ENCODE measurements around the gene FLAD1.

FLAD1 gene

DNA sequence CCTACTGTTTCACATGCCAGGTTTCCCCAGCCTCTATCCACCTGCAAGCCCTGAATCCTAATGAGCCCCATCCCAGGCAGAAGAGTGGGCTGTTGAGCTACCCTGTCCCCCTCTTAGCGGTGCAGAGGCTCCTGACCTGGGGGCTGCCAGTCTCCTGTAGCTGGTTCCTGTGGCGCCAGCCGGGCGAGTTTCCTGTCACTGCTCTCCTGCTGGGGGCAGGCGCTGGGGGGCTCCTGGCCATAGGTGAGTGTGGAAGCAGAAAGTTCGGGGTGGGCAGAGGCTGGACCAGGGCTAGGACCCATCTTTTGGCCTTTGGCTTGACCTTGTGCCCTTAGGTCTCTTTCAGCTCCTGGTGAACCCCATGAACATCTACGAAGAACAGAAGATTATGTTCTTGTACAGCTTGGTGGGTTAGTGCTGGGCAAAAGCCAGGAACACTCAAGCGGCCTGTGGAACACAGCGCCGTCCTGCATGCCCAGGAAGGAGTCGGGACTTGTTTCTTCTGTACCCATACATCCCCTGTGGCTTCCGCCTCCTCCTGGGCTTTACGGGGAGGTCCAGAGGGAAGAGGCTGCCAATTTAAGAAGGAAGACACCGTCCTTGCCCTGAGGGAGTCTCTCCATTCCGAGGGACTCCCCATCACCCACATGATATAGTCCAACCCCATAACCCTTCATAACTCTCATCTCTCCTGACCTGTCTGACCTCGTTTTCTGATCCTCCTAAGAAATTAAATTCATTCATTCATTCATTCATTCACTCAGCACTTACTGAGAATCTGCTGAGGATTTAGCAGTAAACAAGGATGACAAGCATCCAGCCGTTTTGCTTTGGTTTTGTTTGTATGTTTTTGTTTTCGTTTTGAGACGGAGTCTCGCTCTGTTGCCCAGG is 51.4 kb downstream of the FLAD1 start:
- no peak for DNase-seq (ENCODE audit: low read depth in 1 of 2, low spot score in 1 of 2)

DNA sequence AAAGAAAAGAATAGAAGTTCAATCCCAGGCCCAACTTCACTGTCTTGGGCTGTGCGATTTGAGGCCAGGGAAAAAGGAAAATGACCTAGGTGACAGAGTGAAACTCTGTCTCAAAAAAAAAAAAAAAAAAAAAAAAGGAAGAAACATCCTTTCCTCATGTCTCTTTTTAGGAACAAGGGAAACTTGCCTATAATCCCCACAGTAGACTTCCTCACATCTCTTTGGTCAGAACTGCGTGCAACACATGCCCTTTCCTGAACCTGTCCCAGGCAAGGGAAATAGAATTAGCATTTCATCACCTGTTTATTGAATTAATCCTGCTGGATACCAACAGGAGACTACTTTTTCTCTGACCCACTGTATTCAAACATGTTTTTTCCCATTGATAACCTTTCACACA is 52.8 kb downstream of the FLAD1 start:
- no peak for DNase-seq (ENCODE audit: low read depth in 1 of 2, low spot score in 1 of 2)

GRCh38 chr1:155037043-155037442 is 53.9 kb downstream of the FLAD1 start:
- DNase-seq (ENCODE audit: low read depth in 1 of 2, low spot score in 1 of 2): no peak

DNA sequence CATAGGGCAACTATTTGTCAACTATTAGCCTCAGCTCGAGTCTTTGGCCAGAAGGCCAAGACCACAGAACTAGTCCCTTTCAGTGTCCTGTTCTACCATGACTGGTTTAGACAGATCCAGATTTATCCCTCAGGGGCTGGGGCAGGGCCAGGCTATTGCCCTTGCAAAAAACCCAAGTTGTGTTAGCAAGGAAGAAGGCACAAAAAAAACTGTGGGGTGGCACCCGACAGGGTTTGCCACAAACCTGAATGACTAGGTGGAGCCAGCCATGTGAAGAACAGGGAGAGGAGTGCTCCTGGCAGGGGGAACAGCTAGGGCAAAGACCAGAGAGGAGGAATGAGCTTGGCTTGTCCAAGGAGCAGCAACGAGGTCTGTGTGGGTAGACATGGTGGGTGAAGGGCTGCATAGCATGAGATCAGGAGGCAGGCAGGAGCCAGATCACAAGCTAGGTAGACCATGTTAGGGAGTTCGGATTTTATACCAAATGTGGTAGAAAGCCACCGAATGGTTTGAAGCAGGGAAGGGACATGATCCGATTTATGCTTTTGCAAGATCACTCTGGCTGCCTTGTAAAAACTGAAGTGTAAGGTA is 54.8 kb downstream of the FLAD1 start:
- no peak for DNase-seq (ENCODE audit: low read depth in 1 of 2, low spot score in 1 of 2)

DNA sequence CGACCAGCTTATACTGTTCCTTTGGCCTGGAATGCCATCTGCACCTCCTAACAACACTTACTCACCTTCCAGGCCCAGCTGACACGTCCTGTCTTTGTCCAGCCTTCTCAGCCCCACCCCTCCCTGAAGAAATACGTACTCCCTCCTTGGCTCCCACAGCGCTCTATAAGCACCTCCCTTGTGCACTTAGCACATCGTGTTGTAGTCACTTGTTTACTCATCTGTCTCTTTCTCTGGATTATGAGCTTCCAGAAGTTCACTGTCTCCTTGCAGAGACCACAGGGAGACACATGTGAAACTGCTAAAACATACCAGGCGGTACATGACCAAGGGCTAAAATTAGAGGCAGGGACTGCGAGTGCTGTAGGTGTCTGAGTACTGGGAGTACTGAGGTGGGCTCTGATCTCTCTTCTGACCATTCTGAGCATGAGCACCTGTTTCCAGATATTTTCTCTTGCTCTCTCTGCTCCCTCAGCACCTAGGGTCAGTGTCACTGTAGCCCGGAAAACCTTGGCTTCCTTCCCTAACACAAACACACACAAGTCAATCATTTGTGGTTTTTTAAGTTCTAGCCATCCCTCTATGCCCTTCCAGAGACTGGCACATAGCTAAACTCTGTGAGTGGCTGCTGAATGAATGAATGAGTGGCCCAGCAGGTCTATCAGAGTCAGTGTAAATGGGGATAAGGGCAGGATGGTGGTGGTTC is 55.6 kb downstream of the FLAD1 start:
- no peak for DNase-seq (ENCODE audit: low read depth in 1 of 2, low spot score in 1 of 2)

DNA sequence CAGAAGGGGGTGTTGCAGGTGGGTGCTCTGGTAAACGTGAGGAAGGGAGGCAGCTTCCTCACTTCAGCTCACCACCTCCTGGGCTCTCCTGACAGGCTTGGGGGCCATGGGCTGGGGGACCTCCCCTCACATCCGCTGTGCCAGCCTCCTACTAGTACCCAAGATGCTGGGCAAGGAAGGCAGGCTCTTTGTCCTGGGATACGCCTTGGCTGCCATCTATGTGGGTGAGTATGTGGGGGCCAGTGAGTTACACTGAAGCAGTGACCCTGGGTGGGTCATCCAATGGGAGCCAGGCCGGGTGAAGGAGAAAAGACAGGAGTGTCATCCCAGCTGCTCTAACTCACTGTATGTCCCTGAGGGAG is 56.1 kb downstream of the FLAD1 start:
- no peak for DNase-seq (ENCODE audit: low read depth in 1 of 2, low spot score in 1 of 2)

- no peak for DNase-seq (ENCODE audit: low read depth in 1 of 2, low spot score in 1 of 2)
Measured at GRCh38 chr1:155040358-155041093, 57.4 kb downstream of the FLAD1 start.

Measured in activated T-helper 1 cell treated with anti-CD3 and anti-CD28 coated beads, Interleukin-2, amount 50 U/mL, for 16 hours (primary cell).